ENCODE measurements around the gene ADAMTS3.

Gene ADAMTS3

DNA sequence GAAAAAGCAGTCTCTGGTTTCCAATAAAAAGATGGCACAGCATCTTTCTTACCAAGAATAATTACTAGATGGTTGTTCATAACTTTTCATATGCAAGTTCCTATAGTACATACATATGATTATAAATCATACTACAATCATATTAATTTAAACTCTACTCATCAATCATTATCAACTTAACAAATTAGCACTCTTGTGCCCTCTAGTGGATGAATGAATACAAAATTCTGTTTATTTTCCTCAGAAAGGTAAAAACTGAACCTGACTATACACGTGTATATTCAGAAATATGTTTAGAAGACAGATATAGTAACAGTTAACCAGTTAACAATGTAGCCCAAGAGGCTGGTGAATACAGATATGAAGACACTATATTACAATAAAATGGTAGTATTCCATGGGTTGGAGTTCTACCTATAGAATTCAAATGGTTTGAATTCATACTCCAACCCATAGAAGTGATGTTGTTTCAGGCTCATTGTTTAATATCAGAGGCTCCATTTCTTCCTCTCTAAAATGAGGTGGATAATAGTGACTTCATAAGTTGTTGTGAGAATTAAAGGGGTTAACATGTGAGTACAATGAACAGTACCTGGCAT lies 100.0 kb downstream of the ADAMTS3 start:
- H3K9me3 Mint-ChIP-seq = peaks cover under 1% of the 10 kb centered on the region

DNA sequence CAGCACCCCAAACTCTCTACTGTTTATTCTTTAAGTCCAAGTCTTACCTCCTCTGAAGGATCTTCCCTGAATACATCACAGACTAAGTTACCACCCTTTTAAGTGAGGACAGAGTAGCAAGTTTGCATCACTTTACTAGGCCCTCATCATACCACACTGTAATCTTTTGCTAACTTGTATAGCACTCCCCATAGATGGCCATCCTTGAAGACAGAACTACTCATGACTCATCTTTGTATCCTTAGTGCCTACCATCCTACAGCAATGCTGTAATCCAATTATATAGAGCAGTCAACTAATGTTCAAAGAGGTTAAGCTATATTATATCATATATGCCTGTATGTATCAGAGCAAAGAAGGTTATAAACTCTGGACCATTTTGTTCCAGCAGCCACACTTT lies 101.4 kb downstream of the ADAMTS3 start:
- Mint-ChIP-seq H3K27ac (no peak overlapping the region), H3K27me3 (ENCODE audit: low read depth) (no peaks in the 10 kb centered on the region), H3K4me1 (peaks cover 3% of the 10 kb centered on the region), H3K36me3 (ENCODE audit: low read depth) (no peaks in the 10 kb centered on the region), H3K9me3 (no peaks in the 10 kb centered on the region), H3K4me3 (no peak overlapping the region)
- TF ChIP-seq, protein P1, sequence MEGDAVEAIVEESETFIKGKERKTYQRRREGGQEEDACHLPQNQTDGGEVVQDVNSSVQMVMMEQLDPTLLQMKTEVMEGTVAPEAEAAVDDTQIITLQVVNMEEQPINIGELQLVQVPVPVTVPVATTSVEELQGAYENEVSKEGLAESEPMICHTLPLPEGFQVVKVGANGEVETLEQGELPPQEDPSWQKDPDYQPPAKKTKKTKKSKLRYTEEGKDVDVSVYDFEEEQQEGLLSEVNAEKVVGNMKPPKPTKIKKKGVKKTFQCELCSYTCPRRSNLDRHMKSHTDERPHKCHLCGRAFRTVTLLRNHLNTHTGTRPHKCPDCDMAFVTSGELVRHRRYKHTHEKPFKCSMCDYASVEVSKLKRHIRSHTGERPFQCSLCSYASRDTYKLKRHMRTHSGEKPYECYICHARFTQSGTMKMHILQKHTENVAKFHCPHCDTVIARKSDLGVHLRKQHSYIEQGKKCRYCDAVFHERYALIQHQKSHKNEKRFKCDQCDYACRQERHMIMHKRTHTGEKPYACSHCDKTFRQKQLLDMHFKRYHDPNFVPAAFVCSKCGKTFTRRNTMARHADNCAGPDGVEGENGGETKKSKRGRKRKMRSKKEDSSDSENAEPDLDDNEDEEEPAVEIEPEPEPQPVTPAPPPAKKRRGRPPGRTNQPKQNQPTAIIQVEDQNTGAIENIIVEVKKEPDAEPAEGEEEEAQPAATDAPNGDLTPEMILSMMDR (IDR thresholded peaks at IDR 0.05; ENCODE audit: unreplicated experiment in 3 of 3) = no peak

More for the DNA sequence above, 100.0 kb downstream of the ADAMTS3 start:
- no peak overlapping the region for H3K4me3 Mint-ChIP-seq
- H3K36me3 Mint-ChIP-seq (ENCODE audit: low read depth) = no peaks in the 10 kb centered on the region
- TF ChIP-seq, protein P1 (IDR thresholded peaks at IDR 0.05; ENCODE audit: unreplicated experiment in 3 of 3) = peak; percentile 51 to 72 (median 54)
- H3K27ac Mint-ChIP-seq = no peak overlapping the region
- H3K27me3 Mint-ChIP-seq (ENCODE audit: low read depth) = peaks cover 3% of the 10 kb centered on the region
- no peaks in the 10 kb centered on the region for H3K4me1 Mint-ChIP-seq

DNA sequence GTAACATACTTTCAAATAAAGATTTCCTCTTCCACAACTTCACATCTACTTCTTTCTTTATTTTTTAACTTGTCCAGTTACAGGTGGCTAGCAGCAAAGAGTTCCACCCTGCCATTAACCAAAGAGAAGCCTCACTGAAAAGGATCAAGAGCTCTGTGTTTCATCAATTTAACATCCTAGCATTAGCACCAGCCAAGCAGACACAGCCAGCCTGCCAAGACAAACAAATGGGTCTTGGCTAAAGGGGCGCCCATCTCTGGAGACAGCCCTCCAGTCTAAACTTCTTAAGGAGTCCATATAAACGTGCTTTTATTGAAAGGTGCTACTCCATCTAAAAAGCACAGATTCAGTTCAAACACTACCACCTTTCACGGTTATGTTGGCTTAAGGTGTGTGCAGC lies 105.3 kb downstream of the ADAMTS3 start:
- H3K27ac Mint-ChIP-seq = no peak overlapping the region

DNA sequence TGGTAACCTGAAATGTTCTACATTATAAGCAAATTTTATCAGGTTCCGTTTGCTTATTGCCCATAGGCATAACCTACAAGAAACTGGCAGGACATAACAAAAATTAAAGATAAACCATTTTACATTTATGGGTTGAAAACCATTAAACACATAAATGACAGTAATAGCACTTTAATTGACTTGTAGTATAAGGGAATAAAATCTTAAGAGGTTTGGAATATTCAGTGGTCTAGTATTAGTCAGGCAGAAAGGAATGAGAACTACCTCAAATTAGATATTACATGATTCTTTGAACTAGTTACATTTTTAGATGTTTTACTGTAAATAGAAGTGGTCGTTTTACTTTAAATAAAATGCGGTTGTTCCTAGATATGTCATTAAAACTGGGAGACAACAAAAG lies 111.9 kb downstream of the ADAMTS3 start:
- peaks cover 2% of the 10 kb centered on the region for H3K9me3 Mint-ChIP-seq
- H3K36me3 Mint-ChIP-seq (ENCODE audit: low read depth) = no peaks in the 10 kb centered on the region
- no peak overlapping the region for H3K4me3 Mint-ChIP-seq
- no peaks in the 10 kb centered on the region for H3K4me1 Mint-ChIP-seq
- H3K27me3 Mint-ChIP-seq (ENCODE audit: low read depth) = no peaks in the 10 kb centered on the region
- no peak overlapping the region for H3K27ac Mint-ChIP-seq
- TF ChIP-seq, protein P1 (IDR thresholded peaks at IDR 0.05; ENCODE audit: unreplicated experiment in 3 of 3) = no peak

More for the DNA sequence above, 105.3 kb downstream of the ADAMTS3 start:
- H3K36me3 Mint-ChIP-seq (ENCODE audit: low read depth) = no peaks in the 10 kb centered on the region
- H3K27me3 Mint-ChIP-seq (ENCODE audit: low read depth) = no peaks in the 10 kb centered on the region
- TF ChIP-seq, protein P1 (IDR thresholded peaks at IDR 0.05; ENCODE audit: unreplicated experiment in 3 of 3) = no peak
- no peaks in the 10 kb centered on the region for H3K9me3 Mint-ChIP-seq
- H3K4me1 Mint-ChIP-seq = peaks cover 3% of the 10 kb centered on the region
- no peak overlapping the region for H3K4me3 Mint-ChIP-seq

DNA sequence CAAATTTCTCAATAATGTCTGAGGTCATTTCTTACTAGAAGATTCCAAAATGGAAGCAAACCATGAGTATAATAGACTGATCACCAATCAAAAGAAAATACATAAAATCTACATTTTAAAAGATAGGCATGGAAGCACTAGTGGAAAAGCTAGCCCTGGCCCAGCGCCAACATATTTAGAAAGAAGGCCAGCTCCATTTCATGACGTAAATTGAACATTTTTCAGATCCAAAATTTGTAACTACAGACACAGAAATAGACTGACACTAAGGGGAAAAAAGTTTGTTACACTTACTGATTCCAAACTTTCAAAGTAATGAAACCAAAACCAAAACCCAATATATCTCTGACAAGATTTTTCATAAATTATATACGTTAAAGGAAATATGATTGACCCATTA lies 117.7 kb downstream of the ADAMTS3 start:
- Mint-ChIP-seq H3K27ac (no peak overlapping the region), H3K4me3 (no peak overlapping the region), H3K36me3 (ENCODE audit: low read depth) (no peaks in the 10 kb centered on the region), H3K4me1 (no peaks in the 10 kb centered on the region), H3K9me3 (peaks cover 2% of the 10 kb centered on the region), H3K27me3 (ENCODE audit: low read depth) (no peaks in the 10 kb centered on the region)
- TF ChIP-seq, protein P1 (IDR thresholded peaks at IDR 0.05; ENCODE audit: unreplicated experiment in 3 of 3) = no peak

DNA sequence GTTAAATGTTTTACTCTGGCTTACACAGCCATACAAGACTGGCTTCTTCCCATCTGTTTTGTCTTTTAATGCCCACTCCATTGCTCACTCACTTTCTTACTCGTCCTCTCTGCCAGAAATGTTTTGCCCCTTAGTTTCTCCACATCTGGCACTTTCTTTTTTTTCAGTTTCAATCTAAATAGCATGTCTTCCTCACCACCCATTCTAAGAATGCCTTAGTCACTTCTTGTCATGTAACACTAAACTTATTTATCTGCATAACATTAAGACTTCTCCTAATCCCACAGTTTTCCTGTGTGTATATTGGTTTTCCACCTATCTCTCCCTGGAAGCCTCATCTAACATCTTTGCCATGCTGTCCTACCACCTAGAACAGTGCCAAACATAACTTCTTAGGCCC lies 119.3 kb downstream of the ADAMTS3 start:
- TF ChIP-seq, protein P1 (IDR thresholded peaks at IDR 0.05; ENCODE audit: unreplicated experiment in 3 of 3) = no peak
- H3K36me3 Mint-ChIP-seq (ENCODE audit: low read depth) = no peaks in the 10 kb centered on the region
- H3K27me3 Mint-ChIP-seq (ENCODE audit: low read depth) = no peaks in the 10 kb centered on the region
- no peaks in the 10 kb centered on the region for H3K9me3 Mint-ChIP-seq
- H3K4me3 Mint-ChIP-seq = no peak overlapping the region
- peaks cover 2% of the 10 kb centered on the region for H3K4me1 Mint-ChIP-seq
- no peak overlapping the region for H3K27ac Mint-ChIP-seq

All from nephron (organoid).